Astrocyte of the hippocampus (primary cell): ENCODE results near the gene PLD4.

Experiments
- DNase-seq: peaks from one replicate; pipeline ENCODE4 v3.0.0; 2011; ENCODE audit warnings: low read depth, low spot score

Gene PLD4

DNA sequence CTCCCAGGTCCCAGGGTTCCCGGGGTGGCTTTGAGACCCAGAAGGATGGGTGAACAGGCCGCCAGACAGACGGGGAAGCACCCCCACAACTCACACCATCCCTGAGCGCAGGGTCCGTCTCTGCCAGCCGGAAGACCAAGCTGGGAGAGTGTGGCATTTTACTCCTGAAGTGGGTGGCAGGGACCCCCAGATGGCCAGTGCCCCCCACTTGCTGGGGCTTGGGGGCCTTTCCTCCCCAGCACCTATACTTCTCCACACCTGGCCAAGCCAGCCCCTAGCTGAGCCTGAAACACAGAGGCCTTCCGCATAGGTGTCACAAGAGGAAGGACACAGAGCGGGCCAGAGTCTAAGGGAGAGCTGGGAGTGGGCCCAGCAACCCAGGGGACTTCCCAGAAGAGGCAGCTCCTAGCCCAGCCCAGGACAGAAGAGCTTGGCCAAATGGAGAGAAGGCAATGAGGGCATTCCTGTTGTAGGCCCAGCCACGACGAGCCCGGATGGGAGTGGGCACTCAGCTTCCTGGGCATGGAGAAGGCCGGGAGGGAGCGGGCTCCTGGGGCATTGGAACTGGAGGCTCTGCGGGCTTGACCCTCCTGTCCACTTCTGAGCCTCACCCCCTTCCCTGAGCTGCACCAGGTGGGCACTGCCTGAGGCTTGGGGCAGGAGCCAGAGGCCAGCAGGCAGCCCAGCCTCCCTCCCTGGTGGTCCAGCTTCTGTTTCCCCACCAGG lies 50.1 kb downstream of the PLD4 start:
- no peak for DNase-seq

GRCh38 chr14:104975481-104976197 lies 51.0 kb downstream of the PLD4 start:
- DNase-seq: no peak

GRCh38 chr14:104976198-104977007 lies 51.7 kb downstream of the PLD4 start:
- peak; percentile 90 for DNase-seq

DNA sequence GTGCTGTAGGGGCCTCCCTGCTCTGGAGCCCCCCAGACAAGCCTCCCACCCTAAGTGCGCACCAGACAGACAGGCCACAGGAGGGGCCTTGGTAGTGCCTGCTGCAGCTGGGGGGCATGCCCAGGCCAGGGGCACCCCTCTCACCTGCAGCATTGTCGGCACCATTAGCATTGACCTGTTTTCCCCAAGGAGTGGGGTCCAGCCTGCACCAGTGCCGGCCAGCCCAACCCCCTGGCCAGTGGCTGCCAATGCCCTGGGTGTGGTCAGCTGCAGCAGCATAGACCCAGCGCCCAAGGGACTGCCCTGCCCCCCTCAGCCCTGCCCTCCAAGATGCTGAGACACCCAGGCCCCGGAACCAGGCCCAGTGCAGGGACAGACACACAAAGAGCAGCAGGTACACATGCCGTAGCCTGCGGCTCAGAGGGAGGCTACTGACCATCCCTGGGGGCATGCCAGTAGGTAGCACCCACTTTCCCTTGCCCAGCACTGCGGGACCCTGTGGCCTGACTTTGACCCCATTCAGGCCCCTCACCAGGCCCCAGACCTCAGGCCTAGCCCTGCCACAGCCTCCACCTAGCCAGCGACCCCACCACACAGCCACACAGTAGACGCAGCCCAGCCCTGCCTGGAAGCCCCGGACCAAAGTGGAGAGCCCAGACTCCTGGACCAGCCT lies 52.5 kb downstream of the PLD4 start:
- DNase-seq: no peak

DNA sequence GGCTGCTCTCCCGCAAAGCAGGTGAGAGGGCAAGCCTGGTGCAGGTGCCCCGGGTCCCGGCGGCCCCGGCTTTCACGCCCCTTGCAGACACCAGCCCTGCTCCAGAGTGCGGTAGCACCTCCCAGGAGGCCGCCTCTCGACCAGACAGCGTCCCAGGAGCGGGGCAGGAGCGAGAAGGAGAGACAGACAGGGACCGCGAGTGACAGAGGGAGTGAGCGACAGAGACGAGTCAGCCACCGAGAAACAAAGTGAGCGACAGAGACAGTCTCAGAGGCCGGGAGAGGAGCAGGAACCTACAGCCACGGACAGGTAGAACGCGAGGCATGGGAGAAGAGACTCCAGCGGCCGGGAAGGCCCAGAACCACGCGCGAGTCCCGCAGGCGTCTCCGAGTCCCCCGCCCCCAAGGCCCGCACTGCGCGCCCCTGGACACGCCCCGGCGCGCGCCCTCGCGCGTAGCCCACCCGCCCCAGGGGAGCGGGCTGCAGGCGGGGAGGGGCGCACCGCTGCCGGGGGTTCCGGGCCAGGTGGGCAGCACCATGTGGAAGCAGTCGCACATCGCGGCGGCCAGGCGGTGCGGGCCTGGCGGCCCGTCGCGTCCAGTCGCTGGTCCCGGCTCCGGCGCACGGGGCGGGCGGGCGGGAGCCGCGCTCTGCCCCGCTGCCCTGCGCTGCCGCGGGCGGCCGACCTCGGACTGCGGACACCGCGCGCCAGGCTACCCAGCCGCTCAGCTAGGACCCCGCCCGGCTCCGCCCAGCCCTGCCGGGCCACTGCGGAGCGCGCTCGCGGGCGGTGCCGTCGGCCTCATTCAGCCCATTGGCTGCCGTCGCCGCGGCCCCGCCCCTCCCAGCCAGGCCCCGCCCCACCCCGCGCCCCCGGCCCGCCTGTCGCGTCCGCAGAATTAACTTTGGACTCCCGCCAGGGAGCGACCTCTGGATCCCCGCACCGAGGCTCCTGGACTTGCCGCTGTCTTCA lies 53.3 kb downstream of the PLD4 start, which contains the start of gene AHNAK2:
AHNAK2 (minus strand) TSS at position 694 of the 973 bp plus-strand sequence; CDS start at position 557, 137 bp downstream.
- DNase-seq: peak; percentile 93

DNA sequence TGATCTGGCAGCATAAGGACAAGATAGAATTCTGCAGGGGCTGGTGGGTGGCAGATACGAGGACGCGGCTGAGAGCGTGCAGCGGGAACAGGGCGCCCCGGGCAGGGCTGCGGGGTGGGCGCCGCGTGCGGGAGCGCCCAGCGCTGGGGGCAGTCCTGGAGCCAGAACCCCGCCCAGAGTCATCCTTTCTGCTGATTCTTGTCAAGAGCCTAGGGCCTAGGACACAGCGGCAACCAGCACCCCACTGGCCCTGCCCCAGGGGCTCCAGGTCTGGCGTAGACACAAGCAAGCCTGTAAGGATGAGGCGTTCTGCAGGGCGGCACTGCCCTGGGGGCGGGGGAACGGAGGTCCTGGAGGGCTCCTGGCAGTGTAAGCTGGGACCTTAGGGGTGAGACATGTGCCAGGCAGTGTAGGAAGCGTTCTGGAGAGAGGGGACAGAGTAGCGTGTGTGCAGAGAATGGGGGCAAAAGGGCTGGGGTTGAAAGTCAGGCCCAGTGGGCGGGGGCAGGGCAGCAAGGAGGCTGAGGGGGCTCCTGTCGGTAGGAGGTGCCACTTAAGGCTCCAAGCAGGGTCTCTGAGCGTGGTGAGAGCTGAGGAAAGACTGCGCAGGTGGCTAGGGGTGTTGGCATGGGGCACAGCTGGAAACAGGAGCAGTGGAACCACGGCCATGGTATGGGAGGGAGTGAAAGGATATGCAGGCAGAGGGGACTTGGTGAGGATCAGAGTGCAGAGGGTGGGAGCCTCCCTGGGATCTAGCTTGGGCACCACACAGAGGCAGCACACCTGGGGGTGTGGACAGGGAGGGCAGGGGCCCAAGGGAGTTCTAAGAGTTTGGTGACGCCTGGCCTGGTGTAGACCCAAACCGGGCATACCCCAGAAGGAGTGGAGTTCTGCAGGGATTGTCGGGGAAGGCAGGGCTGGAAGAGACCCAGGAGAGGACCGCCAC lies 54.3 kb downstream of the PLD4 start:
- no peak for DNase-seq

GRCh38 chr14:104979758-104980610 lies 55.3 kb downstream of the PLD4 start:
- peak; percentile 85 for DNase-seq

GRCh38 chr14:104980611-104981531 lies 56.2 kb downstream of the PLD4 start:
- no peak for DNase-seq

- no peak for DNase-seq
Measured at GRCh38 chr14:104981699-104982541, 57.2 kb downstream of the PLD4 start.

- no peak for DNase-seq
Measured at GRCh38 chr14:104982548-104983230, 58.0 kb downstream of the PLD4 start.
